NOMO-1 treated with dmso at 0.1 percent for 144 hours (cell line): ENCODE data around the gene C2orf74.

Experiments
- DNase-seq: peaks from one replicate; lab custom pipeline; 2025; ENCODE audit not compliant: unreplicated experiment; lab: John Stamatoyannopoulos, UW

Gene C2orf74

GRCh38 chr2:61210332-61210981, 48.5 kb downstream of the C2orf74 start:
- no peak for DNase-seq

DNA sequence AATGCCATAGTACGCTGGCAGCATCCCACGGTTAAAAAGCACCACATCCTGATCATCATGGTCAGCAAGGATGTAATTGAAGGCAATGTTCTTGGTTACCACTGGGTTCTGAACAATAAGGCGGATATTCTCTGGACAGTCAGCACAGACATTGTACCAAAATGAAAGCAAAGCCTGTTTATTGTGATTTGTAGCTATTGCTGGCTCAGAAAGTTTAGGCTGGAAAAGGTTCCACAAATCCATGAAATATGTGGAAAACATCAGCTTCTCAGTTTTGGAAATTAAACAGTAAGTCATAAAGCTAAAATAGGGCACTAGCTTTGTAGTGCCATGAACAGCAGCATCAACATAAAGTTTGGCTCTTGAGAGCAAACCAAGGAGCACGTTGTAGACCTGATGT, 52.2 kb downstream of the C2orf74 start:
- no peak for DNase-seq
